GM12878 (cell line): ENCODE measurements around the gene GOLGA7B. TPM values are rescaled to one million over a fixed set of nuclear protein-coding genes. Genes with fewer than 3 reads are reported as not detected.
"Not testable (repeated sequence)": the region's sequence is repeated elsewhere in the genome, so short reads cannot be mapped to it uniquely, and the experiment has no call there.

Experiments used
- ATAC-seq: fragments of 200-7000 bp; cut with Tn5 transposase; 3 replicates; pipeline ENCODE4 v1.9.1; 2020; ENCODE audit warnings: mild to moderate bottlenecking, moderate library complexity
- BruUV-seq: library from RNA; stranded (reverse); fragments of 400-500 nt; replicated peaks from 2 replicates; lab custom pipeline; 2021; lab: Mats Ljungman, UMichigan
- CTCF ChIA-PET: fragments of 300-600 bp; sonication (Branson Sonifier 250); formaldehyde crosslinking; extraction: SDS; loops from one replicate; lab custom pipeline; 2021; ENCODE audit warnings: inconsistent platforms; lab: Yijun Ruan, JAX
- POLR2A ChIA-PET: fragments of 350-600 bp; formaldehyde crosslinking; extraction: SDS; loops from one replicate; lab custom pipeline; 2021; ENCODE audit warnings: inconsistent platforms; lab: Charles Lee
- RAD21 ChIA-PET: fragments of 300-600 bp; sonication (Branson Sonifier 250); formaldehyde crosslinking; loops from one replicate; lab custom pipeline; 2023; ENCODE audit warnings: antibody characterized with exemption; ENCODE audit not compliant: unreplicated experiment; lab: Charles Lee
- SMC1A ChIA-PET: fragments of 300-600 bp; sonication (Branson Sonifier 250); formaldehyde crosslinking; loops from one replicate; lab custom pipeline; 2023; ENCODE audit not compliant: unreplicated experiment, uncharacterized antibody; lab: Charles Lee
- DNase-seq: peaks from one replicate; pipeline ENCODE4 v3.0.0-alpha.2; 2011; ENCODE audit warnings: low read depth, low spot score
- FAIRE-seq: peaks from 3 replicates; lab custom pipeline; 2011; peaks lifted over from hg19 to GRCh38; lab: Jason Lieb, UNC
- H2AFZ ChIP-seq: 2 replicates; pipeline ENCODE4 v1.6.0; 2011; ENCODE audit warnings: low read depth, low read length, control low read depth; ENCODE audit not compliant: control insufficient read depth
- H3K27ac ChIP-seq: 2 replicates; pipeline ENCODE4 v1.5.1; 2011; ENCODE audit warnings: control low read depth; ENCODE audit not compliant: control insufficient read depth, insufficient read depth
- H3K27me3 ChIP-seq, 2 experiments: replicated peaks in 1 of 2; 2 replicates each; pipeline versions ENCODE4 v1.6.0 to v1.6.1; 2011; ENCODE audit warnings: low read length in 1 of 2; ENCODE audit not compliant: control insufficient read depth in 2 of 2, insufficient read depth in 2 of 2
- H3K36me3 ChIP-seq, 2 experiments: 2 replicates each; pipeline ENCODE4 v1.5.1; 2011; ENCODE audit warnings: low read length in 1 of 2; ENCODE audit not compliant: control insufficient read depth in 2 of 2, insufficient read depth in 2 of 2
- H3K4me1 ChIP-seq: 2 replicates; pipeline ENCODE4 v1.6.1; 2011; ENCODE audit warnings: mild to moderate bottlenecking, low read length, moderate library complexity, mixed read lengths; ENCODE audit not compliant: control insufficient read depth, insufficient read depth
- H3K4me2 ChIP-seq: 2 replicates; pipeline ENCODE4 v1.6.0; 2011; ENCODE audit warnings: control low read depth; ENCODE audit not compliant: control insufficient read depth, insufficient read depth
- H3K4me3 ChIP-seq: fragments of 200-600 bp; sonication (generic); 2 replicates; pipeline ENCODE4 v1.5.1; 2016
- H3K79me2 ChIP-seq: 2 replicates; pipeline ENCODE4 v1.6.0; 2011; ENCODE audit warnings: low read length; ENCODE audit not compliant: control insufficient read depth, insufficient read depth
- H3K9ac ChIP-seq: 2 replicates; pipeline ENCODE4 v1.8.0; 2011; ENCODE audit warnings: low read length, control low read depth, mixed read lengths; ENCODE audit not compliant: control insufficient read depth, insufficient read depth
- H3K9me3 ChIP-seq: replicated peaks from 3 replicates; pipeline ENCODE4 v1.5.1; 2011; ENCODE audit warnings: mild to moderate bottlenecking, low read length; ENCODE audit not compliant: control insufficient read depth, insufficient read depth
- H4K20me1 ChIP-seq: 2 replicates; pipeline ENCODE4 v1.6.0; 2011; ENCODE audit not compliant: control insufficient read depth, insufficient read depth
- BHLHE40 ChIP-seq, 2 experiments: fragments of 450-650 bp in 1 of 2; IDR thresholded peaks; 2 replicates each; pipeline ENCODE4 v1.6.1; 2011 to 2017; ENCODE audit warnings: low read depth in 2 of 2, borderline replicate concordance in 1 of 2, improper control_type of control experiment in 1 of 2, low read length in 1 of 2, mild to moderate bottlenecking in 1 of 2
- CBFB ChIP-seq: IDR thresholded peaks from 2 replicates; pipeline ENCODE4 v1.6.1; 2016; ENCODE audit warnings: antibody characterized with exemption, low read depth
- EGR1 ChIP-seq, 2 experiments: IDR thresholded peaks; 1 replicate in 1 of 2; 2 replicates in 1 of 2; pipeline ENCODE4 v1.6.1; 2011 to 2012; ENCODE audit warnings: low read depth in 2 of 2, low read length in 2 of 2, borderline replicate concordance in 1 of 2, mild to moderate bottlenecking in 1 of 2, moderate library complexity in 1 of 2
- MYC ChIP-seq: IDR thresholded peaks from 2 replicates; pipeline ENCODE4 v1.6.1; 2011; ENCODE audit warnings: mild to moderate bottlenecking, low read length, moderate library complexity, inconsistent platforms; ENCODE audit not compliant: insufficient read depth, insufficient replicate concordance, insufficient read length, severe bottlenecking
- NR2F1 ChIP-seq: fragments of 450-650 bp; conservative IDR thresholded peaks from 2 replicates; pipeline ENCODE4 v1.6.1; 2017; ENCODE audit warnings: mild to moderate bottlenecking
- RB1 ChIP-seq: fragments of 450-650 bp; formaldehyde crosslinking; IDR thresholded peaks from 2 replicates; pipeline ENCODE4 v1.6.1; 2017; ENCODE audit warnings: mild to moderate bottlenecking, borderline replicate concordance
- RFX5 ChIP-seq: IDR thresholded peaks from 2 replicates; pipeline ENCODE4 v1.6.1; 2011; ENCODE audit warnings: low read depth, low read length, improper control_type of control experiment
- SUZ12 ChIP-seq: fragments of 200-600 bp; sonication (generic); IDR thresholded peaks from one replicate; pipeline ENCODE4 v1.6.1; 2018; ENCODE audit warnings: antibody characterized with exemption, mild to moderate bottlenecking; ENCODE audit not compliant: unreplicated experiment
- WGBS: methylation state at CpG from one replicate; pipeline ENCODE4 v1.1.6; 2016; ENCODE audit warnings: low lambda C conversion rate; ENCODE audit not compliant: insufficient replicate concordance, insufficient coverage; ENCODE audit errors: missing lambda C conversion rate; 5-methylcytosine and 5-hydroxymethylcytosine counted together
- in situ Hi-C: fragments of 300-500 bp; cut with MboI; formaldehyde crosslinking; loops from 9 replicates; pipeline ENCODE4 v1.14.3; 2018; ENCODE audit warnings: mixed read lengths
- intact Hi-C: fragments of 100-400 bp; cut with micrococcal nuclease; formaldehyde crosslinking; loops from one replicate; pipeline ENCODE4 v1.14.2; 2022; ENCODE audit not compliant: unreplicated experiment
- polyA plus RNA-seq, 11 experiments: library from polyadenylated mRNA; depleted of rRNA in 4 of 11; unstranded in 6 of 11; stranded (reverse) in 5 of 11; fragments of >200 nt; fragmentation: Nextera tagmentation in 4 of 11; fragmentation: Illumina TruSeq in 1 of 11; extraction: Ambion mirVana in 4 of 11; extraction: Trizol in 1 of 11; gene quantifications; 1 replicate in 1 of 11; 2 replicates in 10 of 11; pipeline versions ENCODE4 v1.2.1 to v1.2.3, GENCODE V29; 2011 to 2016; ENCODE audit warnings: inconsistent platforms in 2 of 11, missing spikeins in 2 of 11, low read depth in 1 of 11
- total RNA-seq, 4 experiments: library from RNA; depleted of rRNA in 3 of 4; stranded (reverse); fragments of >200 nt in 3 of 4; fragmentation: Illumina TruSeq in 1 of 4; extraction: Trizol in 1 of 4; gene quantifications; 2 replicates each; pipeline versions ENCODE4 v1.2.1 to v1.2.3, GENCODE V29; 2013 to 2021

GOLGA7B gene
- total and polyA plus RNA-seq, 10 of the 15 experiments (the other 5 are each of a cell fraction or from before 2014, with no cell fraction given), result 0.01 to 0.02 (median 0.01) TPM; not detected in 7

DNA sequence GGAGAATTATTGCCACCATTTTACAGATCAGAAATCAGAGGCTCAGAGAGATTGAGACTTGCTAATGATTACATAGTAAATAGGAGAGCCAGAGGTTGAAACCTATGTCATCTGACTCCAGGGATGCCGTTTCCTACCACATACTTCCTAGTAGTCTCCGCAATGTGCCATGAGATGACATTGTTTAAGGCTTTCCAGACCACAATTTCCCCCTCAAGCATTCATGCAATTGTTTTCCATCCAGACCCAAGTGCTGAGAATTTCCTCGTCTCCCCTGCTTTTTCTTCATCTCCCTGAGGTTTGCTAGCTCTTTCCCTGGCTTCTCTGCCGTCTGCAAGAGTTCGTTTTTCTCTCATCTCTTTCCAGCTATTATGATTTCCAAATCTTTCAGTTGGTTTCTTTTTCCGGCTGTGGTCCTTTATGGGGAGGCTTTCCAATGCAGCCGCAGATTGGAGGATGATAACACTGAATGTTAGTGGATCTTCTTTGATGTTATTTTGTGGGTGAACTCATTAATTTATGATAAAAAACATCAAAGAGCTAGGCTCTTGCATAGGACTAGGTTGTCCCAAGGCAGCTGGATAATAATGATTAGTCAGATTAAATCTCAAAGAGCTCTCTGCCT, 6.9 kb upstream of the GOLGA7B start:
- Histone ChIP-seq H3K36me3 (no peaks in the 10 kb centered on the region), H3K4me1 (no peaks in the 10 kb centered on the region), H3K79me2 (no peaks in the 10 kb centered on the region), H3K4me3 (no peak overlapping the region), H3K9me3 (no peaks in the 10 kb centered on the region), H3K27me3 (no peaks in the 10 kb centered on the region; a peak in 1 of 4 replicates), H4K20me1 (no peaks in the 10 kb centered on the region), H2AFZ (no peak overlapping the region), H3K4me2 (no peak overlapping the region), H3K9ac (no peak overlapping the region), H3K27ac (no peak overlapping the region)
- BruUV-seq, result no TSS peak
- no peak for FAIRE-seq
- no peak for TF ChIP-seq SUZ12
- no peak for TF ChIP-seq EGR1 (IDR thresholded peaks at IDR 0.05; ENCODE audit: borderline replicate concordance in 1 of 2, low read depth in 2 of 2, low read length in 2 of 2)
- TF ChIP-seq RFX5, result no peak
- no peak for TF ChIP-seq CBFB
- intact Hi-C loops, result no loop called here
- DNase-seq, result no peak
- ChIA-PET RAD21 (no interaction called here), POLR2A (no interaction called here), CTCF (no interaction called here), SMC1A (interaction anchor here (1.0 kb wide), 1 partner anchor 8 kb away, joined by 4 read pairs; no protein-coding TSS in a partner anchor)
- ATAC-seq, result no peak
- WGBS, result 2% methylated on average over 7 of the region's 7 CpGs
- in situ Hi-C loops, result no loop called here

- ChIA-PET RAD21 (no interaction called here), POLR2A (no interaction called here), SMC1A (interaction anchor here (1.0 kb wide), 1 partner anchor 9 kb away, joined by 4 read pairs; no protein-coding TSS in a partner anchor), CTCF (no interaction called here)
- no peak for DNase-seq
- Histone ChIP-seq H3K4me1 (no peaks in the 10 kb centered on the region), H3K4me2 (no peak overlapping the region), H2AFZ (no peak overlapping the region), H3K27ac (no peak overlapping the region), H3K27me3 (no peaks in the 10 kb centered on the region; a peak in 1 of 4 replicates), H3K9ac (no peak overlapping the region), H3K36me3 (no peaks in the 10 kb centered on the region), H3K4me3 (no peak overlapping the region), H3K79me2 (no peaks in the 10 kb centered on the region)
- intact Hi-C loops, result no loop called here
- in situ Hi-C loops, result no loop called here
- FAIRE-seq, result no peak
- 7% methylated on average over 2 of the region's 2 CpGs for WGBS
- TF ChIP-seq NR2F1 (no peak), MYC (no peak), BHLHE40 (IDR thresholded peaks at IDR 0.05; ENCODE audit: borderline replicate concordance in 1 of 2, low read depth in 2 of 2, low read length in 1 of 2) (no peak), RB1 (no peak)
- TF ChIP-seq, all 136 proteins: peak for 0
- H4K20me1 ChIP-seq, result no peaks in the 10 kb centered on the region
- no peak for ATAC-seq
- no TSS peak for BruUV-seq
- no peaks in the 10 kb centered on the region for H3K9me3 ChIP-seq
These were observed 6.4 kb upstream of the GOLGA7B start for GRCh38 chr10:97843281-97843671.

DNA sequence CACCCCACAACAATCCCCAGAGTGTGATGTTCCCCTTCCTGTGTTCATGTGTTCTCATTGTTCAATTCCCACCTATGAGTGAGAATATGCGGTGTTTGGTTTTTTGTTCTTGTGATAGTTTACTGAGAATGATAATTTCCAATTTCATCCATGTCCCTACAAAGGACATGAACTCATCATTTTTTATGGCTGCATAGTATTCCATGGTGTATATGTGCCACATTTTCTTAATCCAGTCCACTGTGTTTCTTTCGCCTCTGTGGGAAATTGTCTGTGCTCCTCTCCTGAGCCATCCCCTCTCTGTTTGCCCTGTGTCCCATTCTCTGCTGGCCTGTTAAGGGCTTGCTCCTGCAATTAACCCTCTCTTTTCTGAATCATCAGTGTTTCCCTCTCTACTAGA, 5.7 kb upstream of the GOLGA7B start:
- H3K36me3 ChIP-seq, intact Hi-C loops, H3K4me2 ChIP-seq, RAD21 ChIA-PET, H3K9ac ChIP-seq, H3K27me3 ChIP-seq, FAIRE-seq, H3K9me3 ChIP-seq, H2AFZ ChIP-seq, H3K4me1 ChIP-seq, CTCF ChIA-PET, H3K79me2 ChIP-seq, in situ Hi-C loops, H4K20me1 ChIP-seq, H3K4me3 ChIP-seq, H3K27ac ChIP-seq, BruUV-seq, ATAC-seq, SMC1A ChIA-PET, DNase-seq, POLR2A ChIA-PET: not testable (repeated sequence)
- 31% methylated on average over 1 of the region's 2 CpGs for WGBS
